Suprapubic skin (tissue), 4 donors: ENCODE measurements around the gene CACNA1D. TPM values are rescaled to one million over a fixed set of nuclear protein-coding genes. Genes with fewer than 3 reads are reported as not detected.
A peak's percentile ranks its signal among the peaks of the same experiment; 100 is the strongest.
"Not testable (repeated sequence)": the region's sequence is repeated elsewhere in the genome, so short reads cannot be mapped to it uniquely, and the experiment has no call there.

Experiments
- DNase-seq, 2 donors: peaks; one replicate each; pipeline ENCODE4 v3.0.0-alpha.2; 2019; ENCODE audit warnings: low spot score in 2 of 2
- H3K27ac ChIP-seq: fragments of 200-600 bp; sonication (generic); one replicate; pipeline ENCODE4 v1.5.1; 2019
- H3K27me3 ChIP-seq: fragments of 200-600 bp; sonication (generic); one replicate; pipeline ENCODE4 v1.5.1; 2019
- H3K36me3 ChIP-seq: fragments of 200-600 bp; sonication (generic); one replicate; pipeline ENCODE4 v1.5.1; 2019
- H3K4me1 ChIP-seq: fragments of 200-600 bp; sonication (generic); one replicate; pipeline ENCODE4 v1.5.1; 2019
- H3K4me3 ChIP-seq: fragments of 200-600 bp; sonication (generic); one replicate; pipeline ENCODE4 v1.5.1; 2019; ENCODE audit warnings: mild to moderate bottlenecking
- H3K9me3 ChIP-seq: fragments of 200-600 bp; sonication (generic); one replicate; pipeline ENCODE4 v1.5.1; 2019
- EP300 ChIP-seq: sonication (generic); formaldehyde crosslinking; IDR thresholded peaks from one replicate; pipeline ENCODE4 v1.6.1; 2017; ENCODE audit warnings: antibody characterized with exemption
- POLR2A ChIP-seq, 2 donors: fragments of 450-650 bp; IDR thresholded peaks; one replicate each; pipeline ENCODE4 v1.6.1; 2017; ENCODE audit warnings: antibody characterized with exemption in 2 of 2, mild to moderate bottlenecking in 2 of 2, moderate library complexity in 2 of 2
- POLR2AphosphoS5 ChIP-seq, 3 donors: sonication (generic); formaldehyde crosslinking; IDR thresholded peaks; one replicate each; pipeline ENCODE4 v1.6.1; 2017; ENCODE audit warnings: antibody characterized with exemption in 3 of 3
- WGBS: methylation state at CpG from one replicate; pipeline ENCODE4 v1.1.5; 2018; 5-methylcytosine and 5-hydroxymethylcytosine counted together
- total RNA-seq, 4 donors: library from RNA; depleted of rRNA; stranded (reverse); fragments of >200 nt; gene quantifications; one replicate each; pipeline ENCODE4 v1.1.0, GENCODE V29; 2016
- TF ChIP-seq, protein P1 (sequence below), 2 donors: fragments of 200-600 bp in 1 of 2; fragments of 450-650 bp in 1 of 2; sonication (generic) in 1 of 2; IDR thresholded peaks; one replicate each; pipeline ENCODE4 v1.5.1; 2016 to 2019; ENCODE audit warnings: antibody characterized with exemption in 2 of 2, mild to moderate bottlenecking in 1 of 2, moderate library complexity in 1 of 2

CACNA1D gene
- total RNA-seq, 4 donors from 2014 or later, result 1.9 to 28.2 (median 6.3) TPM

- H3K4me1 ChIP-seq, result peaks cover 5% of the 10 kb centered on the region
- no peak for TF ChIP-seq POLR2A (IDR thresholded peaks at IDR 0.05)
- TF ChIP-seq, protein P1, sequence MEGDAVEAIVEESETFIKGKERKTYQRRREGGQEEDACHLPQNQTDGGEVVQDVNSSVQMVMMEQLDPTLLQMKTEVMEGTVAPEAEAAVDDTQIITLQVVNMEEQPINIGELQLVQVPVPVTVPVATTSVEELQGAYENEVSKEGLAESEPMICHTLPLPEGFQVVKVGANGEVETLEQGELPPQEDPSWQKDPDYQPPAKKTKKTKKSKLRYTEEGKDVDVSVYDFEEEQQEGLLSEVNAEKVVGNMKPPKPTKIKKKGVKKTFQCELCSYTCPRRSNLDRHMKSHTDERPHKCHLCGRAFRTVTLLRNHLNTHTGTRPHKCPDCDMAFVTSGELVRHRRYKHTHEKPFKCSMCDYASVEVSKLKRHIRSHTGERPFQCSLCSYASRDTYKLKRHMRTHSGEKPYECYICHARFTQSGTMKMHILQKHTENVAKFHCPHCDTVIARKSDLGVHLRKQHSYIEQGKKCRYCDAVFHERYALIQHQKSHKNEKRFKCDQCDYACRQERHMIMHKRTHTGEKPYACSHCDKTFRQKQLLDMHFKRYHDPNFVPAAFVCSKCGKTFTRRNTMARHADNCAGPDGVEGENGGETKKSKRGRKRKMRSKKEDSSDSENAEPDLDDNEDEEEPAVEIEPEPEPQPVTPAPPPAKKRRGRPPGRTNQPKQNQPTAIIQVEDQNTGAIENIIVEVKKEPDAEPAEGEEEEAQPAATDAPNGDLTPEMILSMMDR (IDR thresholded peaks at IDR 0.05), result no peak
- no peak for TF ChIP-seq EP300
- no peak for TF ChIP-seq POLR2AphosphoS5 (IDR thresholded peaks at IDR 0.05)
- H3K27me3 ChIP-seq, result peaks cover 8% of the 10 kb centered on the region
- 46% methylated on average over 3 of the region's 3 CpGs for WGBS
- H3K27ac ChIP-seq, result no peak overlapping the region
- no peaks in the 10 kb centered on the region for H3K36me3 ChIP-seq
- peaks cover 6% of the 10 kb centered on the region for H3K9me3 ChIP-seq
- H3K4me3 ChIP-seq, result no peak overlapping the region
- DNase-seq, result no peak
Observed at GRCh38 chr3:53630547-53630946, 136.1 kb downstream of the CACNA1D start.

GRCh38 chr3:53633197-53633787 is 138.9 kb downstream of the CACNA1D start:
- Histone ChIP-seq H3K4me1 (peaks cover 3% of the 10 kb centered on the region), H3K27me3 (no peaks in the 10 kb centered on the region), H3K27ac (no peak overlapping the region), H3K36me3 (no peaks in the 10 kb centered on the region), H3K4me3 (no peak overlapping the region), H3K9me3 (peaks cover 6% of the 10 kb centered on the region)
- WGBS, result 84% methylated on average over 9 of the region's 9 CpGs
- DNase-seq, result no peak
- TF ChIP-seq POLR2A (IDR thresholded peaks at IDR 0.05) (no peak), POLR2AphosphoS5 (IDR thresholded peaks at IDR 0.05) (no peak), EP300 (no peak)
- TF ChIP-seq, protein P1 (IDR thresholded peaks at IDR 0.05), result no peak

DNA sequence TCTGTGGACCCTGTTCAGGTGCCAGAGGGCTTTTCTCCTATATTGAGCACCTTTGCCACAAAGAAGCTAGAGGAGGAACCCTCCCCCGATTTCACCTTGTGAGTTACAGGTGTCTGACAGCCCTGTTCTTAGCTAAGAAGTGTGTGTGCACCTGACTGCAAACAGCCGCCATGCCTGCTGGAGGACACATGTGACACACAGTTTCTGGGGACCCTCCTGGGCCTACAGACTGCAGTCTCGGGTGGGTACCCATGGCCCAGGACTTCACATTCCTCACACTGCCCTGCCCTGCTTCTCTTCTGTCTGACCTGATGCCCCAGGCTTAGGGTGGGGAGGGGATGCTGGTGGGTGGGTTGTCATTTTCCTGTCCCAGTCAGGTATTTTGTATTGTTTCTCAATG is 140.6 kb downstream of the CACNA1D start:
- Histone ChIP-seq H3K4me3 (no peak overlapping the region), H3K27me3 (no peaks in the 10 kb centered on the region), H3K36me3 (no peaks in the 10 kb centered on the region), H3K9me3 (peaks cover 6% of the 10 kb centered on the region), H3K4me1 (no peaks in the 10 kb centered on the region), H3K27ac (no peak overlapping the region)
- TF ChIP-seq POLR2AphosphoS5 (IDR thresholded peaks at IDR 0.05) (no peak), POLR2A (IDR thresholded peaks at IDR 0.05) (no peak), EP300 (no peak)
- TF ChIP-seq, protein P1 (IDR thresholded peaks at IDR 0.05), result no peak
- WGBS, result 78% methylated on average over 3 of the region's 3 CpGs
- DNase-seq, result no peak

DNA sequence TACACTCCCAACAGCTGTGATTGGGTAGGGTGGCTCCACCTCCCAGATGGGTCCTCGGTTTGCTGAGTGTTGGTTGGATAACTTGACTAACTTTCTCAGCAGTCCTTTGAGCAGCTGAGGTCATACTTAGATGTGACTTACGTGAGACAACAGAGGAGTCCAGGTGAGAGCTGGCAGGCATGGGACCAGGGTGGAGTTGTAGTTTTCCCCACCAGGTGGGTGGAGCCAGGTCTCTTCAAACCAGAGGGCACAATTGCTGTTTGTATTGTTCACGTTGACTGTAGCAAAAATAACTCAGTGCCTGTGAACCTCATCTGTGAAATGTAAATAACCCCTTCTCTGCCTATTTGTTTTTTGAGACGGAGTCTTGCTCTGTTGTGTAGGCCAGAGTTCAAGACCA is 144.4 kb downstream of the CACNA1D start:
- DNase-seq, result peak in 1 of 2 donors; percentile 24
- not testable (repeated sequence) for H3K4me1 ChIP-seq, H3K27ac ChIP-seq, H3K4me3 ChIP-seq, H3K9me3 ChIP-seq, H3K27me3 ChIP-seq, H3K36me3 ChIP-seq
- 47% methylated on average over 2 of the region's 4 CpGs for WGBS

DNA sequence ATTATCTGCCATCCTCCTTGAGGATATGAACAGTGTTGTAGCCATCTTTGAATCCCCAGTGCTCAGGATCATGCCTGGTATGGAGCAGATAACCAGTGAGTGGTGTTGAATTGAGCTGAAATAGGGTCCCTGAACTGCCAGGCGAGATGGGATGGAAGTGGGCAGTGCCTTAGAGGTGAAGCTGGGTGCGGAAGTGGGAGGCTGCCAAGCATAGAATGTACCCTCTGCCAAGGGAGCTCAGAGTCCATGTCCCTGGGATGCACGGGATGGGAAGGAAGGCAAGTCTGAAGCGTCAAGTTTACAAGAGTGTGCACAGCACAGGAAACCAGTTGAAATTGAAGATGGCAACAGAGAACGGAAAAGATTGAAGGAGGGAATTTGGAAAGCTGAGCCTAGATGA is 147.0 kb downstream of the CACNA1D start:
- Histone ChIP-seq H3K4me1 (peaks cover 3% of the 10 kb centered on the region), H3K4me3 (no peak overlapping the region), H3K36me3 (no peaks in the 10 kb centered on the region), H3K9me3 (no peaks in the 10 kb centered on the region), H3K27me3 (no peaks in the 10 kb centered on the region), H3K27ac (no peak overlapping the region)
- WGBS, result 93% methylated on average over 5 of the region's 5 CpGs
- TF ChIP-seq POLR2AphosphoS5 (IDR thresholded peaks at IDR 0.05), result no peak
- TF ChIP-seq, protein P1 (IDR thresholded peaks at IDR 0.05), result no peak
- no peak for DNase-seq

GRCh38 chr3:53642211-53642610 is 147.8 kb downstream of the CACNA1D start:
- TF ChIP-seq POLR2A (IDR thresholded peaks at IDR 0.05), result no peak
- TF ChIP-seq POLR2AphosphoS5 (IDR thresholded peaks at IDR 0.05), result no peak
- TF ChIP-seq, protein P1 (IDR thresholded peaks at IDR 0.05), result no peak
- TF ChIP-seq EP300, result no peak
- Histone ChIP-seq H3K4me3 (no peak overlapping the region), H3K36me3 (no peaks in the 10 kb centered on the region), H3K4me1 (peaks cover 3% of the 10 kb centered on the region), H3K9me3 (no peaks in the 10 kb centered on the region), H3K27me3 (no peaks in the 10 kb centered on the region), H3K27ac (no peak overlapping the region)
- DNase-seq, result no peak
- WGBS, result 43% methylated on average over 4 of the region's 4 CpGs
